Measurements from ENCODE around the gene KCNIP4. TPM values are rescaled to one million over a fixed set of nuclear protein-coding genes. Genes with fewer than 3 reads are reported as not detected.

Gene KCNIP4
- total and polyA plus RNA-seq, 2 experiments from 2014 or later, result 0.14 to 0.63 TPM

GRCh38 chr4:20723019-20723418 is 1225.6 kb downstream of the KCNIP4 start (continued):
- TF ChIP-seq REST (IDR thresholded peaks at IDR 0.05; ENCODE audit: unreplicated experiment), result no peak
- no peak for TF ChIP-seq CREB1 (CRISPR knock-in tag; IDR thresholded peaks at IDR 0.05; ENCODE audit: low read depth)
- TF ChIP-seq ZNF331 (CRISPR knock-in tag; IDR thresholded peaks at IDR 0.05; ENCODE audit: low read depth), result no peak
- TF ChIP-seq JUNB (IDR thresholded peaks at IDR 0.05; ENCODE audit: unreplicated experiment), result no peak
- no peak for TF ChIP-seq POLR2AphosphoS5 (IDR thresholded peaks at IDR 0.05; ENCODE audit: low read depth)
- no peak for TF ChIP-seq EZH2phosphoT487 (IDR thresholded peaks at IDR 0.05; ENCODE audit: unreplicated experiment)

DNA sequence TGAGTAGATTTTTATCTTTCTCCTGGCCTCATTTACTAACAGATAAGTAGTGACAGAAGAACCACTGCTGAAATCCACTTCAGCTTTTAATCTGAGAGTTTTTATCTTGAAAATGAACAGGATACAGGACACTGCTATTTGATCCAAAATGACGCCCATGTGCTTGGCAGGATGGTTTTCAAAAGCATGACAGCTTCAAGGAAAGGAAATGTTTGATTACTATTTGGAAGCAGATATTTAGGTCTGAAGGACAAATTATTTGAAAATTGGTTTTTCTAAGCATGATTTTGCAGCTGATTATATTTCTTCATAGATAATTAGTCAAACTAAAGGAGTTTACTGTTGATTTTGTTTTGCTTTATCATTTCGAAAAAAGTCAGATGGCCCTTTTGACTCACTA is 1237.2 kb downstream of the KCNIP4 start:
- Mint-ChIP-seq H3K9me3 (peaks cover 6% of the 10 kb centered on the region; the same call in 1 of the 3 replicates), H3K27ac (no peak overlapping the region), H3K4me3 (no peak overlapping the region), H3K4me1 (no peaks in the 10 kb centered on the region), H3K36me3 (ENCODE audit: low read depth) (peaks cover 41% of the 10 kb centered on the region), H3K27me3 (ENCODE audit: insufficient read depth, low read depth, poor library complexity) (no peaks in the 10 kb centered on the region)
- no peak overlapping the region for H2AFZ ChIP-seq
- H3K4me3 ChIP-seq, result no peak overlapping the region
- no peaks in the 10 kb centered on the region for H3K79me2 ChIP-seq (replicated peaks; ENCODE audit: insufficient read depth)
- no peaks in the 10 kb centered on the region for H4K20me1 ChIP-seq (replicated peaks; ENCODE audit: insufficient read depth)
- no peaks in the 10 kb centered on the region for H3K4me1 ChIP-seq (ENCODE audit: insufficient read depth)
- H3K27me3 ChIP-seq (ENCODE audit: insufficient read depth), result no peaks in the 10 kb centered on the region
- H3K4me2 ChIP-seq, result no peak overlapping the region
- ATAC-seq, result no peak
- H3K9me2 ChIP-seq (ENCODE audit: insufficient read depth), result no peaks in the 10 kb centered on the region
- H3K36me3 ChIP-seq (ENCODE audit: insufficient read depth), result peaks cover 27% of the 10 kb centered on the region
- no peak for DNase-seq (ENCODE audit: low spot score)
- no peaks in the 10 kb centered on the region for H3F3A ChIP-seq (replicated peaks; ENCODE audit: low read depth)
- no peak overlapping the region for H3K27ac ChIP-seq (ENCODE audit: low read depth)
- TF ChIP-seq POLR2AphosphoS5 (IDR thresholded peaks at IDR 0.05; ENCODE audit: low read depth), result no peak
- TF ChIP-seq ZNF114 (CRISPR knock-in tag; IDR thresholded peaks at IDR 0.05), result no peak
- no peak for TF ChIP-seq JUNB (IDR thresholded peaks at IDR 0.05; ENCODE audit: unreplicated experiment)
- TF ChIP-seq EZH2 (IDR thresholded peaks at IDR 0.05; ENCODE audit: low read depth, unreplicated experiment), result no peak
- no peak for TF ChIP-seq CREB1 (CRISPR knock-in tag; IDR thresholded peaks at IDR 0.05; ENCODE audit: low read depth)
- TF ChIP-seq EZH2phosphoT487 (IDR thresholded peaks at IDR 0.05; ENCODE audit: unreplicated experiment), result no peak
- TF ChIP-seq, protein P1, sequence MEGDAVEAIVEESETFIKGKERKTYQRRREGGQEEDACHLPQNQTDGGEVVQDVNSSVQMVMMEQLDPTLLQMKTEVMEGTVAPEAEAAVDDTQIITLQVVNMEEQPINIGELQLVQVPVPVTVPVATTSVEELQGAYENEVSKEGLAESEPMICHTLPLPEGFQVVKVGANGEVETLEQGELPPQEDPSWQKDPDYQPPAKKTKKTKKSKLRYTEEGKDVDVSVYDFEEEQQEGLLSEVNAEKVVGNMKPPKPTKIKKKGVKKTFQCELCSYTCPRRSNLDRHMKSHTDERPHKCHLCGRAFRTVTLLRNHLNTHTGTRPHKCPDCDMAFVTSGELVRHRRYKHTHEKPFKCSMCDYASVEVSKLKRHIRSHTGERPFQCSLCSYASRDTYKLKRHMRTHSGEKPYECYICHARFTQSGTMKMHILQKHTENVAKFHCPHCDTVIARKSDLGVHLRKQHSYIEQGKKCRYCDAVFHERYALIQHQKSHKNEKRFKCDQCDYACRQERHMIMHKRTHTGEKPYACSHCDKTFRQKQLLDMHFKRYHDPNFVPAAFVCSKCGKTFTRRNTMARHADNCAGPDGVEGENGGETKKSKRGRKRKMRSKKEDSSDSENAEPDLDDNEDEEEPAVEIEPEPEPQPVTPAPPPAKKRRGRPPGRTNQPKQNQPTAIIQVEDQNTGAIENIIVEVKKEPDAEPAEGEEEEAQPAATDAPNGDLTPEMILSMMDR (conservative IDR thresholded peaks at IDR 0.05; ENCODE audit: low read depth in 2 of 2), result no peak
- no peak for TF ChIP-seq STAT1 (IDR thresholded peaks at IDR 0.05; ENCODE audit: unreplicated experiment)
- no peak for TF ChIP-seq ZNF331 (CRISPR knock-in tag; IDR thresholded peaks at IDR 0.05; ENCODE audit: low read depth)
- TF ChIP-seq, protein P2, sequence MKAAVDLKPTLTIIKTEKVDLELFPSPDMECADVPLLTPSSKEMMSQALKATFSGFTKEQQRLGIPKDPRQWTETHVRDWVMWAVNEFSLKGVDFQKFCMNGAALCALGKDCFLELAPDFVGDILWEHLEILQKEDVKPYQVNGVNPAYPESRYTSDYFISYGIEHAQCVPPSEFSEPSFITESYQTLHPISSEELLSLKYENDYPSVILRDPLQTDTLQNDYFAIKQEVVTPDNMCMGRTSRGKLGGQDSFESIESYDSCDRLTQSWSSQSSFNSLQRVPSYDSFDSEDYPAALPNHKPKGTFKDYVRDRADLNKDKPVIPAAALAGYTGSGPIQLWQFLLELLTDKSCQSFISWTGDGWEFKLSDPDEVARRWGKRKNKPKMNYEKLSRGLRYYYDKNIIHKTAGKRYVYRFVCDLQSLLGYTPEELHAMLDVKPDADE (IDR thresholded peaks at IDR 0.05), result no peak
- no peak for TF ChIP-seq REST (IDR thresholded peaks at IDR 0.05; ENCODE audit: unreplicated experiment)
- no peak for TF ChIP-seq NANOG (IDR thresholded peaks at IDR 0.05; ENCODE audit: borderline replicate concordance)
